ENCODE results near the gene NADK2.
"Not testable (repeated sequence)": the region's sequence is repeated elsewhere in the genome, so short reads cannot be mapped to it uniquely, and the experiment has no call there.

NADK2 gene

GRCh38 chr5:36206913-36207312, 34.8 kb downstream of the NADK2 start:
- DNase-seq = no peak

GRCh38 chr5:36205329-36205728, 36.4 kb downstream of the NADK2 start:
- DNase-seq = no peak

- DNase-seq = no peak
Observed at GRCh38 chr5:36202521-36202961, 39.2 kb downstream of the NADK2 start.

GRCh38 chr5:36200513-36200912, 41.2 kb downstream of the NADK2 start:
- DNase-seq = no peak

GRCh38 chr5:36199620-36200019, 42.1 kb downstream of the NADK2 start:
- DNase-seq = no peak

- DNase-seq = not testable (repeated sequence)
Observed at GRCh38 chr5:36198783-36199182, 42.9 kb downstream of the NADK2 start.

- DNase-seq = no peak
Observed at GRCh38 chr5:36198281-36198680, 43.4 kb downstream of the NADK2 start.

- no peak for DNase-seq
Observed at GRCh38 chr5:36193746-36194145, 48.0 kb downstream of the NADK2 start.

GRCh38 chr5:36184408-36184807, 57.3 kb downstream of the NADK2 start:
- not testable (repeated sequence) for DNase-seq

GRCh38 chr5:36181774-36182173, 60.0 kb downstream of the NADK2 start:
- DNase-seq = no peak

- DNase-seq = no peak
Observed at GRCh38 chr5:36180556-36181350, 61.0 kb downstream of the NADK2 start.

GRCh38 chr5:36179950-36180349, 61.8 kb downstream of the NADK2 start:
- DNase-seq = no peak

GRCh38 chr5:36178524-36178890, 63.2 kb downstream of the NADK2 start:
- DNase-seq = no peak

GRCh38 chr5:36177715-36178523, 63.8 kb downstream of the NADK2 start:
- DNase-seq = peak; percentile 34 to 80

- no peak for DNase-seq
Observed at GRCh38 chr5:36177154-36177553, 64.6 kb downstream of the NADK2 start.

- DNase-seq = no peak
Observed at GRCh38 chr5:36175043-36175442, 66.7 kb downstream of the NADK2 start.

- DNase-seq = no peak
Observed at GRCh38 chr5:36174119-36174518, 67.6 kb downstream of the NADK2 start.

- DNase-seq = no peak
Observed at GRCh38 chr5:36173426-36173825, 68.3 kb downstream of the NADK2 start.

GRCh38 chr5:36172599-36172998, 69.1 kb downstream of the NADK2 start:
- DNase-seq = no peak

- DNase-seq = no peak
Observed at GRCh38 chr5:36170832-36171424, 70.8 kb downstream of the NADK2 start.

- DNase-seq = no peak
Observed at GRCh38 chr5:36168737-36169136, 73.0 kb downstream of the NADK2 start.

- no peak for DNase-seq
Observed at GRCh38 chr5:36164461-36164860, 77.3 kb downstream of the NADK2 start.

GRCh38 chr5:36162810-36163486, 78.8 kb downstream of the NADK2 start:
- no peak for DNase-seq

Measured in NCI-H526 (cell line).